Mucosa of stomach (tissue), 1 donor: Measurements from ENCODE around the gene REC8.

Experiments used
- H3K27me3 ChIP-seq: one replicate; pipeline ENCODE4 v1.7.0; 2013; ENCODE audit warnings: mild to moderate bottlenecking, low read length; ENCODE audit not compliant: control insufficient read depth, insufficient read depth
- H3K36me3 ChIP-seq: one replicate; pipeline ENCODE4 v1.7.0; 2013; ENCODE audit warnings: low read length; ENCODE audit not compliant: control insufficient read depth, insufficient read depth
- H3K4me1 ChIP-seq: one replicate; pipeline ENCODE4 v1.7.0; 2013; ENCODE audit warnings: mild to moderate bottlenecking, low read length; ENCODE audit not compliant: control insufficient read depth, insufficient read depth
- H3K4me3 ChIP-seq: one replicate; pipeline ENCODE4 v1.7.0; 2013; ENCODE audit warnings: low read length
- H3K9ac ChIP-seq: one replicate; pipeline ENCODE4 v1.7.0; 2013; ENCODE audit warnings: mild to moderate bottlenecking, low read length, moderate library complexity
- H3K9me3 ChIP-seq: one replicate; pipeline ENCODE4 v1.7.0; 2013; ENCODE audit warnings: mild to moderate bottlenecking, low read length, moderate library complexity; ENCODE audit not compliant: control insufficient read depth
- donor health status: Pancreatic carcinoma.

The REC8 gene

GRCh38 chr14:24226473-24226872 is 54.6 kb downstream of the REC8 start:
- Histone ChIP-seq H3K4me3 (no peak overlapping the region), H3K27me3 (no peaks in the 10 kb centered on the region), H3K36me3 (no peaks in the 10 kb centered on the region), H3K9ac (no peak overlapping the region), H3K4me1 (peaks cover 6% of the 10 kb centered on the region), H3K9me3 (no peaks in the 10 kb centered on the region)

GRCh38 chr14:24228902-24229301 is 57.0 kb downstream of the REC8 start:
- H3K9me3 ChIP-seq = no peaks in the 10 kb centered on the region
- H3K4me1 ChIP-seq = peaks cover 8% of the 10 kb centered on the region
- H3K27me3 ChIP-seq = no peaks in the 10 kb centered on the region
- no peak overlapping the region for H3K4me3 ChIP-seq
- H3K36me3 ChIP-seq = no peaks in the 10 kb centered on the region
- no peak overlapping the region for H3K9ac ChIP-seq
